Upper lobe of right lung (tissue), 1 donor: Measurements from ENCODE around the gene PDE2A. TPM values are rescaled to one million over a fixed set of nuclear protein-coding genes. Genes with fewer than 3 reads are reported as not detected.

Source experiments
- ATAC-seq: fragments of 200-7000 bp; cut with Tn5 transposase; one replicate; pipeline ENCODE4 v1.9.1; 2020; ENCODE audit warnings: mild to moderate bottlenecking, moderate library complexity
- DNase-seq: peaks from one replicate; pipeline ENCODE4 v3.0.0-alpha.2; 2020
- H3K27ac ChIP-seq: fragments of 200-600 bp; one replicate; pipeline ENCODE4 v1.8.0; 2022
- H3K27me3 ChIP-seq: fragments of 200-600 bp; one replicate; pipeline ENCODE4 v1.8.0; 2022; ENCODE audit warnings: mild to moderate bottlenecking
- H3K36me3 ChIP-seq: fragments of 200-600 bp; one replicate; pipeline ENCODE4 v1.8.0; 2022
- H3K4me1 ChIP-seq: fragments of 200-600 bp; one replicate; pipeline ENCODE4 v1.8.0; 2022
- H3K4me3 ChIP-seq: fragments of 200-600 bp; one replicate; pipeline ENCODE4 v1.8.0; 2022; ENCODE audit warnings: mild to moderate bottlenecking
- H3K9me3 ChIP-seq: fragments of 200-600 bp; one replicate; pipeline ENCODE4 v1.8.0; 2022
- CTCF ChIP-seq: fragments of 200-600 bp; IDR thresholded peaks from one replicate; pipeline ENCODE4 v1.8.0; 2022; ENCODE audit warnings: antibody characterized with exemption
- intact Hi-C: fragments of 100-400 bp; cut with DNase I; formaldehyde crosslinking; loops from one replicate; pipeline ENCODE4 v1.11.0; 2022
- total RNA-seq: library from RNA; stranded (reverse); fragmentation: NEBNext Ultra II Directional; extraction: Animal tissue kit (Norgen Biotek cat#: 25700); gene quantifications from one replicate; pipeline ENCODE4 v1.2.1, GENCODE V29; 2021
- donor health status: DM: no; HTN: yes; CAD: no; lungs with severe emphysema.

PDE2A gene
- total RNA-seq, 1 donor from 2014 or later: 27.3 TPM

GRCh38 chr11:72643547-72643946, 30.7 kb downstream of the PDE2A start:
- intact Hi-C loops: no loop called here
- no peaks in the 10 kb centered on the region for H3K9me3 ChIP-seq
- peaks cover 13% of the 10 kb centered on the region for H3K4me1 ChIP-seq
- ATAC-seq (no peak), DNase-seq (no peak)
- no peak for TF ChIP-seq CTCF
- H3K27me3 ChIP-seq: peaks cover 6% of the 10 kb centered on the region
- no peak overlapping the region for H3K27ac ChIP-seq
- H3K4me3 ChIP-seq: no peak overlapping the region
- no peaks in the 10 kb centered on the region for H3K36me3 ChIP-seq

GRCh38 chr11:72642884-72643522, 31.2 kb downstream of the PDE2A start:
- peak; percentile 85 for ATAC-seq
- Histone ChIP-seq H3K27ac (peak overlapping the region; percentile 36), H3K9me3 (no peaks in the 10 kb centered on the region), H3K4me3 (peak overlapping the region; percentile 58), H3K4me1 (peaks cover 13% of the 10 kb centered on the region), H3K27me3 (peaks cover 11% of the 10 kb centered on the region), H3K36me3 (no peaks in the 10 kb centered on the region)
- intact Hi-C loops: no loop called here
- TF ChIP-seq CTCF: peak; percentile 96
- peak; percentile 83 for DNase-seq

GRCh38 chr11:72642043-72642883, 32.0 kb downstream of the PDE2A start:
- peak overlapping the region; percentile 58 for H3K4me3 ChIP-seq
- peak; percentile 64 for ATAC-seq

GRCh38 chr11:72641522-72642042, 32.6 kb downstream of the PDE2A start:
- H3K36me3 ChIP-seq: no peaks in the 10 kb centered on the region
- no peak overlapping the region for H3K27ac ChIP-seq
- ATAC-seq (no peak), DNase-seq (no peak)
- intact Hi-C loops: no loop called here
- H3K9me3 ChIP-seq: no peaks in the 10 kb centered on the region
- peak overlapping the region; percentile 58 for H3K4me3 ChIP-seq
- H3K27me3 ChIP-seq: peaks cover 14% of the 10 kb centered on the region
- H3K4me1 ChIP-seq: peaks cover 19% of the 10 kb centered on the region
- TF ChIP-seq CTCF: no peak

More at GRCh38 chr11:72642043-72642883, 32.0 kb downstream of the PDE2A start:
- no peak for TF ChIP-seq CTCF
- Histone ChIP-seq H3K27ac (peak overlapping the region; percentile 36), H3K36me3 (no peaks in the 10 kb centered on the region), H3K4me1 (peaks cover 19% of the 10 kb centered on the region), H3K27me3 (peaks cover 14% of the 10 kb centered on the region), H3K9me3 (no peaks in the 10 kb centered on the region)
- intact Hi-C loops: no loop called here
- peak; percentile 71 for DNase-seq

- DNase-seq (no peak), ATAC-seq (no peak)
- Histone ChIP-seq H3K4me3 (peak overlapping the region; percentile 8), H3K4me1 (peaks cover 19% of the 10 kb centered on the region), H3K9me3 (no peaks in the 10 kb centered on the region), H3K27ac (no peak overlapping the region), H3K27me3 (peaks cover 14% of the 10 kb centered on the region), H3K36me3 (no peaks in the 10 kb centered on the region)
- intact Hi-C loops: loop anchor here (5.0 kb wide), 1 partner anchor 37 kb away; no protein-coding TSS in a partner anchor
- TF ChIP-seq CTCF: no peak
Observed at GRCh38 chr11:72639502-72640375, 34.5 kb downstream of the PDE2A start.
